ENCODE data around the gene INTS6. TPM values are rescaled to one million over a fixed set of nuclear protein-coding genes. Genes with fewer than 3 reads are reported as not detected.

INTS6 gene
- total RNA-seq, 2 donors from 2014 or later = 40.0 to 53.1 TPM

GRCh38 chr13:51449018-51449417 is 3.8 kb downstream of the INTS6 start:
- no peak for ATAC-seq
- Histone ChIP-seq H3K4me3 (no peak overlapping the region), H3K36me3 (replicated peaks in 1 of 2; ENCODE audit: insufficient read depth in 1 of 2, low read depth in 2 of 2) (no peaks in the 10 kb centered on the region), H3K4me1 (peaks cover 43% of the 10 kb centered on the region), H3K27ac (peak overlapping the region in 1 of 4 donors; percentile 98), H3K27me3 (no peaks in the 10 kb centered on the region), H3K9me3 (no peaks in the 10 kb centered on the region)
- WGBS, 2 donors = 90 to 96% methylated on average over 1 of the region's 1 CpG
- no peak for DNase-seq
- intact Hi-C loops (cut with DNase I) = loop anchor here (10.0 kb wide), 1 partner anchor 346 kb away; no protein-coding TSS in a partner anchor
- TF ChIP-seq CTCF (IDR thresholded peaks at IDR 0.05) (no peak), POLR2A (IDR thresholded peaks at IDR 0.05) (no peak)

GRCh38 chr13:51444922-51445321 is 7.9 kb downstream of the INTS6 start:
- Histone ChIP-seq H3K4me3 (no peak overlapping the region), H3K9me3 (no peaks in the 10 kb centered on the region), H3K36me3 (replicated peaks in 1 of 2; ENCODE audit: insufficient read depth in 1 of 2, low read depth in 2 of 2) (no peaks in the 10 kb centered on the region), H3K4me1 (peaks cover 38% of the 10 kb centered on the region), H3K27ac (no peak overlapping the region), H3K27me3 (no peaks in the 10 kb centered on the region)
- intact Hi-C loops (cut with DNase I) = loop anchor here (10.0 kb wide), 1 partner anchor 350 kb away; no protein-coding TSS in a partner anchor
- DNase-seq = no peak
- no peak for ATAC-seq
- TF ChIP-seq POLR2A (IDR thresholded peaks at IDR 0.05) (no peak), CTCF (IDR thresholded peaks at IDR 0.05) (peak in 5 of 7 experiments; percentile 13 to 36 (median 25))
- 40 to 41% methylated on average over 1 of the region's 1 CpG for WGBS, 2 donors

- DNase-seq = no peak
- WGBS, 2 donors = 91 to 100% methylated on average over 1 of the region's 1 CpG
- no peak overlapping the region for H3K27ac ChIP-seq
- TF ChIP-seq CTCF (IDR thresholded peaks at IDR 0.05) (no peak), POLR2A (IDR thresholded peaks at IDR 0.05) (no peak)
- H3K36me3 ChIP-seq (replicated peaks in 1 of 2; ENCODE audit: insufficient read depth in 1 of 2, low read depth in 2 of 2) = no peaks in the 10 kb centered on the region
- ATAC-seq = no peak
- no peak overlapping the region for H3K4me3 ChIP-seq
- H3K4me1 ChIP-seq = peaks cover 25% of the 10 kb centered on the region
- H3K27me3 ChIP-seq = no peaks in the 10 kb centered on the region
- H3K9me3 ChIP-seq = no peaks in the 10 kb centered on the region
- intact Hi-C loops (cut with DNase I) = loop anchor here (10.0 kb wide), 1 partner anchor 354 kb away; no protein-coding TSS in a partner anchor
Observed at GRCh38 chr13:51440381-51440780, 12.5 kb downstream of the INTS6 start.

- Histone ChIP-seq H3K36me3 (replicated peaks in 1 of 2; ENCODE audit: insufficient read depth in 1 of 2, low read depth in 2 of 2) (no peaks in the 10 kb centered on the region), H3K4me1 (peaks cover 25% of the 10 kb centered on the region), H3K9me3 (no peaks in the 10 kb centered on the region), H3K27me3 (no peaks in the 10 kb centered on the region), H3K4me3 (no peak overlapping the region), H3K27ac (peak overlapping the region in 2 of 4 donors; percentile 1 to 46)
- TF ChIP-seq CTCF (IDR thresholded peaks at IDR 0.05) (no peak), POLR2A (IDR thresholded peaks at IDR 0.05) (no peak)
- intact Hi-C loops (cut with DNase I) = no loop called here
- DNase-seq (no peak), ATAC-seq (no peak)
- WGBS, 2 donors = 68 to 69% methylated on average over 4 of the region's 4 CpGs
Observed at GRCh38 chr13:51437550-51438127, 15.2 kb downstream of the INTS6 start.
